Measurements from ENCODE around the gene GPX6. TPM values are rescaled to one million over a fixed set of nuclear protein-coding genes. Genes with fewer than 3 reads are reported as not detected.

Gene GPX6
- total RNA-seq, 1 experiment from 2014 or later, result not detected

- Histone ChIP-seq H3K4me3 (replicated peaks in 1 of 2; ENCODE audit: low read depth in 1 of 2, low read length in 2 of 2) (no peak within 1 kb of the TSS), H2AFZ (ENCODE audit: low read depth, low read length, poor library complexity, severe bottlenecking) (no peak within 1 kb of the TSS), H3K9me3 (ENCODE audit: control insufficient read depth in 1 of 2, insufficient read depth in 1 of 2, low read depth in 1 of 2, low read length in 2 of 2) (no peaks in the 10 kb centered on the region), H3K36me3 (ENCODE audit: control insufficient read depth in 1 of 2, insufficient read depth in 2 of 2, low read length in 2 of 2) (no peaks in the 10 kb centered on the region), H3K79me2 (ENCODE audit: insufficient read depth, low read length) (no peaks in the 10 kb centered on the region), H4K20me1 (ENCODE audit: insufficient read depth) (no peaks in the 10 kb centered on the region), H3K4me2 (ENCODE audit: low read length) (no peak within 1 kb of the TSS), H3K9me2 (ENCODE audit: insufficient read depth) (no peaks in the 10 kb centered on the region), H3K27ac (ENCODE audit: low read depth, low read length) (no peak within 1 kb of the TSS), H3K27me3 (ENCODE audit: insufficient read depth, low read length) (no peaks in the 10 kb centered on the region), H3K9ac (ENCODE audit: low read length) (no peak within 1 kb of the TSS), H3K4me1 (ENCODE audit: control insufficient read depth in 1 of 2, insufficient read depth in 2 of 2, low read length in 2 of 2) (peaks cover 6 to 7% of the 10 kb centered on the region in 2 experiments; a peak in 2 of 4 replicates)
- ChIA-PET POLR2A (no interaction called here), CTCF (no interaction called here), RAD21 (ENCODE audit: low non-redundant PET in 1 of 2, low total read pairs in 2 of 2, uncharacterized antibody in 2 of 2, unreplicated experiment in 2 of 2) (no interaction called here)
- ATAC-seq (no peak; the same call in 1 of the 2 replicates), DNase-seq (ENCODE audit: low read depth, low spot score) (no peak)
- intact Hi-C loops (cut with micrococcal nuclease), result no loop called here
- BruUV-seq (replicated peaks), result no TSS peak
- no peak for TF ChIP-seq JUND (IDR thresholded peaks at IDR 0.05)
- no peak for TF ChIP-seq CEBPB (IDR thresholded peaks at IDR 0.05; ENCODE audit: low read depth)
- no peak for TF ChIP-seq MAX (IDR thresholded peaks at IDR 0.05)
- no peak for TF ChIP-seq SIN3A (IDR thresholded peaks at IDR 0.05; ENCODE audit: low read depth)
- no peak for TF ChIP-seq ELF1 (IDR thresholded peaks at IDR 0.05; ENCODE audit: borderline replicate concordance, low read depth)
- no peak for TF ChIP-seq ATF3 (IDR thresholded peaks at IDR 0.05)
- no peak for TF ChIP-seq CBX3 (IDR thresholded peaks at IDR 0.05; ENCODE audit: low read depth)
- no peak for TF ChIP-seq CTCF (IDR thresholded peaks at IDR 0.05 in 2 of 3, conservative IDR thresholded peaks at IDR 0.05 in 1 of 3; ENCODE audit: borderline replicate concordance in 1 of 3, insufficient read depth in 1 of 3, low read depth in 2 of 3, low read length in 2 of 3)
- TF ChIP-seq ZFX (IDR thresholded peaks at IDR 0.05), result no peak
Measured at GRCh38 chr6:28525496-28526039, 10.0 kb upstream of the GPX6 start, which contains the start of gene GPX5. Gene GPX5 (plus strand): TSS chr6:28525881. CDS start chr6:28526014, 133 bp downstream.

All from HCT116 (cell line).